OCI-M1 (cell line): ENCODE measurements around the gene TBC1D16.

Experiments used
- DNase-seq: peaks from one replicate; lab custom pipeline; 2025; lab: John Stamatoyannopoulos, UW

TBC1D16 gene

DNA sequence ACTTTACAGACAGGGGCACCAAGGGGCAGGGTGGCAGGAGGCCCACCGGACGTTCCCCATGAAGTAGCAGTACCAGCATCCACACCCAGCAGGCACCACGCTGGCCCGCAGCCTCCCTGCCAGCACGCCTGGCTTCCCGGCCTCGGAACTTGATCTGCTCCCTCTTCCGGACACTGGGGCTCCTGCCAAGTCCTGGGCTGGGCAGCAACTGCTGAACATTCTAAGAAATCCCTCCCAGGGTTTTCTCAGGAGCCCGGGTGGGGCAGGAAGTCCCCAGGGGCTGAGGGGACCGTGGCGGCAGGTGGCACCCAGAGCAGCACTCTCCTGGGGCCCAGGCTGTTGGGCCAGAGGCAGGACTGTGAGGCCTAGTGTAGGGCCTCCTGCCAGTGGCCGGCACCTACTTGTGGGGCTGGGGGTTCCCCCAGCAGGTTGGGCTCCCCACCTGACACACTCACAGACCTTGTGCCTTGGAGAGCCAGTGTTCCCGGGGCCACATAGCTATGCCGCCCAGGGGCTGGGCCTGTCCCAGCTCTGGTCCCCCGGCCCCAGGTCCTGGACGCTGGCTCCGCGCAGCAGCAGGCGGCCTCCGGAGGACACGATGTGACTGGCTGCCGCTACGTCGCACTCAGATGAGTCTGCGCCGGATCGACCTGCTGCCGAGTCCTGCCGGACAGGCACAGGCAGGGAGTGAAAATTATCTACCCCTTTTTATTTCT lies 110.3 kb downstream of the TBC1D16 start:
- peak; percentile 29 for DNase-seq

DNA sequence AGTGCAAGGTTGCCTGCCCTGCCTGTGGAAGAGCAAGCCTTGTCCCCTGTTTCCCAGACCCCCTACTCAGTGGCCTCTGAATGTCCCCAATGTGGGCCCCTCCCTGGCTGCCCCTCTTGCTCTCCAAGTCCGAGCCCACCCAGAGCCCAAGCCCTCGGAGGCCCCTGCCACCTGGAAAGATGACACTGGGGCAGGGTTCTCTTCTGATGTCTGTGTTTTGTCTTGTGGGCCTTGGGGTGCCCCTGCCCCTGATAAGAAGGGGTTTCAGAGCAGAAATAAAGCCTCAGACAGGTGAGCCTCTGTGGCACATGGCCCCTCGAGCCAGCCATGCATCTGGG lies 111.1 kb downstream of the TBC1D16 start:
- DNase-seq, result no peak

DNA sequence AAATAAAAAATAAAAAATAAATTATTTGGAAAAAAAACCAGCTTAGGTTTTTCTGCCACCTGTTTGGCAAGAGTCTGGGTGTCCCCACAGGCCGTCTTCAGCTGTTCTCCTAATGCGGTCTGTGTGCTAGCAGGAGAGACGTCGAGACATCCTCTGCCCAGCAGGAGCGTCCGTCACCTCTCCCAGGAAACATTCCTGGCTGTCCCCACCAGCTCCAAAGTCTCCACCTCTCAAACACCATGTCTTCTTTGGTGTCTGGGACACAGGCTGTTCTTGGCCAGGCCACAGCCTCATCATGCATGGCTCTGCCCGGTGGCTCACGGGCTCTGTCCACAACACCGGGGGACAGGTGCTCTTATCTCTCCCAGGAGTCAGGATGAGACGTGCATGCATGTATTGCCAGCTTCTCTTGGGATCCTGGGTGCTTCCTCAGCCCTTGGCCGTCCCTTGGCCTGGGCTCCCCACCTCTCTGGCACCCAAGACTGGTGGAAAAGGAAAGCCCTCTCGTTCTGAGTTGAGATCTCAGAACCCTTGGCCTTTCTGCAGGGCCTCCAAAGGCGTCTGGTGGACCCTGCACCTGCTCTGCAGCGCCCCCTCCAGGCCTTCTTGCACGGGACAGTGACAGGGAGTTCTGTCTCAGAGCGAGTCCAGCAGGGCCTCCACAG lies 111.6 kb downstream of the TBC1D16 start:
- DNase-seq, result peak; percentile 88

DNA sequence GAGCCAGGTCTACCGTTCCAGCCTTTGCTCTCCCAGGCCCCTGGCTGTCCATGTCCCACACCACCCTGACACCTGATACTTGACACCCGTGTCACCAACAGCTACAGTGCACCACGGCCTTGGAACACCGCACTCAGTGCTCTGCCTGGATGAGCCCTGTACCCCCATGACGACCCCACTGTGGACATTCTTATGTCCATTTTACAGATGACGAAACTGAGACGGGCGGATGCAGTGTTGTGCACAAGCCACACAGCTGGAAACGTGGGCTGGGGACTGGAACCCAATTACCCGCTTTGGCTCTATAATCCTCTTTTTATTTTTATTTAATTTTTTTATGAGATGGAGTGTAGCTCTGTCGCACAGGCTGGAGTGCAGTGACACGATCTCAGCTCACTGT lies 112.9 kb downstream of the TBC1D16 start:
- no peak for DNase-seq

DNA sequence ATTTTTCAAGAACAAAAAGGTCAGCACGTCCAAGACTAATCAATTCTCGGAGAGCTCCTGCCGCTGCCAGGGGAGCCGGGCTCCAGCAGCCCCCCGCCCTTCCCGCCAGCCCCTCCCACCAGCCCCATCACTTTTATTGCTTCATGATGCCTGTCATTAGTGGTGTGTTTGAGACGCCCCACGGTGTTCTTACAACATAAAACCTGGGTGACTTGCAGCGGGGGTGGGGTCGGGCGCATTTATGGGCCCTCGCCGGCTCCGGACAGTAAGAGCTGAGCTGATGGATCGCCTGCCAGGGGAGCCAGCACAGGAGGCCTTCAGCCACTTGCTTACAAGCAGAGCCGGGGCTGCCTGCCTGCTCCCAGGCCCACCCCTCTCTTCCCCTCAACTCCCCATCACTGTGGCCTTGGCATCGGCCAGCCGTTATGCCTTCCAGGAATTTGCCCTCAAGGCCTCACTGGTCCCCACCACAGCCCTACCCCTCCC lies 113.5 kb downstream of the TBC1D16 start:
- no peak for DNase-seq

DNA sequence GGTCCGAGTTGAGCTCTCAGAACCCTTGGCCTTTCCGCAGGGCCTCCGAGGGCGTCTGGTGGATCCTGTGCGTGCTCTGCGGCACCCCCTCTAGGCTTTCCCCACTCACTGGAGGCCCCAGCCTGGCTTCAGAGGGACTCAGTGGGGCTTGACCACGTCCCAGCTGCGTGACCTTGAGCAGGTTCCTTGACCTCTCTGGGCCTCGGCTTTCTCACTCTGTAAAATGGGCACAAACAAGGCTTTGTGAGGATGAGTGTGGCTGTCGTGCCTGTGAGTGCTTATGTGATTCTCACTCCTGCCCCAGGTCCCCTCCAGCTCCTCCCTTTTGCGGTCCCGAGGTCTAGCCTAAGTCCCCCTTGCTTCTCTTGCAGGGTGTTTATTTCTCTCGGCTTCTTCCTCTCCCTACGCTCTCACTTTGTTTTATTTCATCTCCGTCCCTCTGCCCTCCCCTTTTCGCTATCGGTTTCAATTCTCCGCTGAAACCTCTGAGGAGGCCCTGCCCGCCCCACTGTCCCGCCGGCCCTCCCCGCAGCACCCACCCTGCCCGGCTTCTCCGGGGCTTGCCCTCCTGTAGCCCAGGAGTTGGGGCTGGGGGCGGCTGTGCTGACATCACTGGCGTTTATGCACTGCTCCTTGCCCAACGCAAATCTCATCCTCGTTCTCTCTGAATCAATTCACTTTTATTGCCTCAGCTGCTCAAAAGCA lies 114.1 kb downstream of the TBC1D16 start:
- no peak for DNase-seq

DNA sequence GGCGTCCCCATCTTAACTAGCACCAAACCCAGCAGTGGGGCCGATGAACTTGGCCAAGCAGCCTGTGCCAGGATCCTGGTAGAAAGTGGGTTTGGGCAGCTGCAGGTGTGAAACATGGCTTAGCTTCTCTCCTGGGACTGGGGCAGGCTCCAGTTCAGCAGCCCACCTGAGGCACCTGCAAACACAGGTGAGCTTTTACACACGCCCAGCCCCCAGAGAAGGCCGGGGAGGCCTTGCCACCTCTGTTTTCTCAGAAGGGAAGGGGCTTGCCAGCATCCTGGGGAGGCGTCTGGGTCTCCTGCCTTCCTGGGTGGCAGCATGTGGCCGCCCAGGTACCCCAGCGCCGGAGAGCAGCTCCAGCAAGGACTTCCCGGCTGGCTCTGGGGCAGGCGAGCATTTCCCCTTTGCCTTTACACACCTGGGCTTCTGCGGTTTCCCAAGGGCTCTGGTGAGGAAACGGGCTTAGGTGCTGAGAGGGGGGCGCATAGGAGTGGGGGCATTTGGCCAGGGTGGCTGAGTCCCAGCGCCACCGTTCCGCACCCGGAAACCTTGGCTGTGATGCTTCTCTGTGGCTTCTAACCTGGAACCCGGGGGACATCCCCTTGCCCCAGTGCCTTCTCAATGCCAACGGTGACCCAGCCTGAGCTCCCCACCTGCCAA lies 114.8 kb downstream of the TBC1D16 start:
- no peak for DNase-seq

DNA sequence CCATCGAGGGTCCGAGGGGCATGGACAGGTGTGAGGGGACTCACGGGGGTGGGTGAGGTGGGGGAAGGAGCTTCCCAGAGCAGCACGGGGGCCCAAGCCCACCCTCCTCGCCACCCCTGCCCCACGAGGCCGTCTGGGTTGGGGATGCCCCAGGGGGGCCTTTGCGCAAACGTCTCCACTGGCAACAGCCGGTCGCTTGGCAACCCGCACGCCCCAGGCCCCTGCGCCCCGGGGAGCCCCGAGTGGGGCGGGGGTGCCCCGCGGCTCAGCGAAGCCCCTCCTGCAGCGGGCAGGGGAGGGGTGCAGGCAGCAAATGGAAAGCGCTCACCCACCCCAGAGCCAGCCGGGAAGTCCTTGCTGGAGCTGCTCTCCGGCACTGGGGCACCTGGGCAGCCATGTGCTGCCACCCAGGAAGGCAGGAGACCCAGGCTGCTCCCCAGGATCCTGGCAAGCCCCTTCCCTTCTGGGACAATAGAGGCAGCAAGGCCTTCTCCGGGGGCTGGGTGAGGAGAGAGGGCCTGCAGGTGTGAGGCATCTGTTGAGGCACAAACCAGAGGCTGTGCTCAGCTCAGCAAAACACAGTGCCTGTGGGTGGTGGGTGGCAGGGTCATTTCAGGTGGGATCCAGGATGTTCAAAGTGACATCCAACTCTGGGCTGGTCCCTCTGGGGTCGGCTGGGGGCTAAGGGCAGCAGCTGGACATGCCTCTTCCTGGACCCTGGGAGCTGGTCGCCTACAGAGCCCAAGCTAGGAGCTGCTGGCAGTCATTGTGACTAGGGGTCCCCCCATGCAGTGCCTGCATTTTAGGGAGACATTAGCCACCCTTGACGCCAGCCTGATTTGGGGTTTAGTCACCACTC lies 115.6 kb downstream of the TBC1D16 start:
- no peak for DNase-seq

DNA sequence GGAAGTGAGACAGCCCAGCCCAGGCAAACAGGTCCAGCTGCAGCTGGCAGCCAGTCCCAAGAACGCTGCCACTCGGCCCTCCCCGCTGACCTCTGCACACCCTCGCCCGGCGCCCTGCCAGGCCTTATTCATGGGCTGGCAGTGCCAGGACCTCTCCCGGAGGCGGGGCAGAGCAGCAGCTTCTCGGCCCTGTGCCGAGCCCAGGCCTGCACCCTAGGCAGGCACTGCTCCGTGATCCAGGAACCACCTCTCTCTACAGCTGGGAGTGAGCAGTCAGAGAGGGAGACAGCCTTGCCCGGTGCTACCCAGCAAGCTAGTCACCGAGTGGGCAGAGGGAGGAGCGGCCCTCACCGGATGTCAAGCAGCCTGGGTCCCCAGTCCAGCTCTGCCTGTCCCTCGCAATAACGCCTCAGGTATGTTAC lies 116.5 kb downstream of the TBC1D16 start:
- no peak for DNase-seq

DNA sequence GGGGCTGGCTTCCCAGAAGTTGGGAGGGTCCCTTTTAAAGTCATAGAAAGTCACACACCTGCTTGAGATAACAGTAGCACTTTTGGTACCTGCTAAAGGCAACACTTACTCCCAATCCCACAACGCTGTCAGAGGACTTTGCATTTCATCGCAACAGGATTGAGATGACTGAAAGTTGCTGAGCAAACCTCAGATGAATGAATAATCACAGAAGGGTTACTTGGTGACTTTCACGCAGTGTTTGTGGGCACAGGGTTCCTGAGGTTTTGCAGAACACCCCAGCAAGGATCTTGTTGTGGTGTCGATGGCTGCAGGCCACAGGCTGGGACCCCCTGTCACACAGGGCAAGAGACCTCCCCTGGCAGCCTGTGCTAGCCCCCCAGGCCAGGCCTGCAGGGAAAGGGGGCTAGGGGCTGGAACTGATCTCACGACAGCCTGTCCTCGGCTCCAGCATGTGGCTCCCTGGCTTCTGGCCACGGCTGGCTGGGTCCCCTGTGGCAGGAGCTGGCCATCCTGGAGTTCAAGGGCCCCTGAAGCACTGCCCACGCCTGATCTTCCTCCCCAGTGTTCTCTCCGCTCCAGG lies 117.0 kb downstream of the TBC1D16 start:
- no peak for DNase-seq

DNA sequence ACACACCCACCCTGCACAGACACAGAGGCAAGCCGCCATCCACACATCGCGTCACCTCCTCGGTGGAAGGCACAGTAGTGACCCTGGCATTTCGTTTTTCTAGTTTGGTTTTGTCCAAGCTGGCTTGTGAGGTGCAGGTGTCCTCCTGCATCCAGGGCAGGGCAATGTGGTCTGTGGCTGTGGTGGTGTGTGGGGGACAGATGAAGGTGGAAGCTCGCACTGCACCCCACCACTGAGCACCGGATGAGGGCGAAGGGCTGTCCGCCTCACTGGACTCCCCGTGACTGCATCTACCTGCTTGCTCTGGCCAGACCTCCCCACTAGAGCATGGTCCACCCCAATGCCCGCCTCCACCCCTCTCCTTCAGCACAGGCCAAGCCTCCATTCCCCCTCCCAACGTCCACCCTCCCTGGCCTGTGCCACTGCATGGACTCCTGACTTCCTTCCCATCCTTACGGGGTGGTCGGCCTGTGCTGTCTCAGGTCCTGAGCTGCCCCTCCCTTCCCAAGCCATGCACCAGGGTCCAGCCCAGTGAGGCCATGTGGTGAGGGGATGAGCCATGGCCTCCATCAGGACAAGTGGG lies 117.7 kb downstream of the TBC1D16 start:
- no peak for DNase-seq

DNA sequence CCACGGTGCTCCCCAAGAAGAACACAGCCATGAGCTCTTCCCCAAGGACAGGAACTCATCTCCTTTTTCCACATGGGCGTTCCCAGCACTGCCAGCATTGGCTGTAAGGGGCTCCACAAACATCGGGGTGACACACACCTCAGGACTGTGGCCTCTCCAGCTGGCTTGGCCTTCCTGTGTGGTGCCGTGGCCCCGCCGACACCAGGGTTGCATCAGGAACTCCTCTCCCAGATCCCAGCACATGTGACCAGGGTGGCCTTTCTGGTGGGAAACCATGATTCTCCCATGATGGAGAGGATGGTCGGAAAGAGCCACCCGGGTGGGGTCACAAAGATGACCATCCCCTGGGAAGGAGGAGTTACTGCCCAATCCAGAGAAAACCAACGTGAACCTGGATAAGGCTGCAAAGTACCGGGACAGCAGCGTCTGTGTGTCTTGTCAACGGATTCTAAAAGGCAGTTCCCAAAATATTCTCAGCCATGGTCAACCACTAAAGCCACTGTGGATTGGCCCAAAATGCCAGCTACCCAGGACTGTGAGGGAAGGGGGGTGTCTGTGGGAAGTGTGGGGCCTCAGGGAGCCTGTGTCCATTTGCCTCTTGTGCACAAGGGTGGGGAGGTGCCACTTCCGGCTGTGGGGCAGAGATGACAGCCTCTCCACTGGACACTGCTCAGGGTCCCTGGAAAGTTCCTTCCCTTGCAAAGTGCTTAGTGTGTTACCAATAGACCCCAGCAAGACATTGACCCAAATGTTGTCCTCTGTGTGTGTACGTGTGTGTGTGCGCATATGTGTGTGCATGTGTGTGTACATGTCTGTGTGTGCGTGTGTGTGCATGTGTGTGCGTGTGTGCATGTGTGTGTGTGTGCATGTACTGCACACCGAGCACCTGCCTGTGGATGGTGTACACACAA lies 118.4 kb downstream of the TBC1D16 start:
- no peak for DNase-seq

DNA sequence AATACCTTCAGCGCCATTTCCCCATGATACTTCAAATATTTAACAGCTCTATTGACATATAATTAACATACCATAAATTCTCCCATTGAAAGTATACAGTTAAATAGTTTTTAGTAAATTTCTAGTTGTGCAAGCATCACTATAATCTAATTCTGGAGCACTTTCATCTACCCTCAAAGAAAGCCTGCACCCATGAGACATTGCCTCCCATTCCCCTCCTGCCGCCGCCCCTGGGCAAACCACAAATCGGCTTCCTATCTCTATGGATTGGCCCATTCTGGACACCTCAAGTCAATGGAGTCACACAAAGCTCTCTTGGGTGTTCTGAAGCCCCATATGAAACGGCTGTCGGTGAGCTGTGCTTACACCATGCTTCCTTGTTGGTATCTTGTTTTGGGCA lies 119.2 kb downstream of the TBC1D16 start:
- no peak for DNase-seq

DNA sequence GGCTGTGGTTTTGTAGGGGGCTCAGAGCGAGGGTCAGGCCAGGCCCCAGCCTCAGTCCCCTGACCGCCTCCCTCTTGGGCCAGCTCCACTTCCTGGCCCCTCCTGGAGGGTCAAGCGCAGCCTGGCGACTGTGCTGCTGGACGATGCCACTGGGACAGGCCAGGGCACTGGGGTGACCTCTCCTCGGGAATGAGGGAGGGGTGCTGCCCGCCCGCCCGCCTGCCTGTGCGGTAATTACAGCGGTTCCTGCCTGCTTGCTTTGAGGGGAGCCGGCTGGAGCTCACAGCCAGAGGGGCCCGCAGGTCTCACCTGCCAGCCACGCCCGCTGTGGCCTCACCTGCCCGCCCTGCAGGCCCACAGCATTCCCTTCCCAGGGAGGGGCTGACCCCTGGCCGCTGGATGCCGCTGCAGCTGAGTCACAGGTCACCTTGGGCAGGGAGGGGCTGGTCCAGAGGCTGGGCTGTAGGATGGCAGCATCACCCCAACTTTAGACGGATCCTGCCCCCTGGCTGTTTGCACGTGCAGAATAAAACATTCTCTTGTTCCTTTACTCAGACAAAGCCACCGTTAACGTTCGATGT lies 119.7 kb downstream of the TBC1D16 start:
- peak; percentile 57 for DNase-seq

DNA sequence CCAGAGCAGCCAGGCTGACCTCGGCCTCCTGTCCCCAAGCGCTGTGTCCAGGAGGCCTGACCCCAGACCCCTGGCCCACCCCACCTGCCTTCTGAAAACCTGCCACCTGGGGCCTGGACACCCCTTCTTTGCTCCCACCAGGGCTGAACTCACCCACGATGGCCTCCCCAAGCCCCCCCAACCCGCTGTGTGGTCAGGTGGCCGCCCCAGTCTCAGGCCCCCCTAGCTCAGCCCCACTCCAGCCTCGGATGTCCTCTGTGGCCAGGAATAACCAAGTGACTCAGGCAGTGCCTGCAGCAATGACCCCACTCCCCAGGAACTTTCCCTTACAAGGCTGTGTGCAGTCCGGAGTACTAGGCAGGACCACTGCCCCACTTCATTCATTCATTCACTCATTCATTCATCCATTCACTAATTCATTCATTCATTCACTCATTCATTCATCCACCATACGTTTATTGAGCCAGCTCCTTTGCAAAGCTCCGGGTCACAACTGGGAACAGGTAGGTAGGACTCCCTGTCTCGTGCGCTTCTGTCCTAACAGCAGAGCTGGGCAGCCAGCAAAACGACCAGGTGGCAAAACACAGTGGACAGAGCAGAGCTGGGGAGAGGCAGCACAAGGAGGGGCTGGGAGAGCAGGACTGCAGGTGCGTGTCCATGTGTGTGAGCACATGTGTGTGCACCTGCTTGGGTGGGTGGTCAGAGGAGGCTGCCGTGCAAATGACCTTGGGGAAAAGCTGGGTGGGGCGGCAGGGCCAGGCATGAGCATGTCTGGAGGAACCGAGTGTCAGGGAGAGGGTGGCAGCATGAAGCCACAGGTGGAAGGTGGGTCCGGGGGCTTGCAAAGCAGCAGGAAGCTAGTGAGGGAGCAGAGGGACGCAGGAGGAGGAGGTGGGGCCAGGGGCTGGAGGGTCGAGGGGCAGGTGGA lies 120.6 kb downstream of the TBC1D16 start:
- no peak for DNase-seq

DNA sequence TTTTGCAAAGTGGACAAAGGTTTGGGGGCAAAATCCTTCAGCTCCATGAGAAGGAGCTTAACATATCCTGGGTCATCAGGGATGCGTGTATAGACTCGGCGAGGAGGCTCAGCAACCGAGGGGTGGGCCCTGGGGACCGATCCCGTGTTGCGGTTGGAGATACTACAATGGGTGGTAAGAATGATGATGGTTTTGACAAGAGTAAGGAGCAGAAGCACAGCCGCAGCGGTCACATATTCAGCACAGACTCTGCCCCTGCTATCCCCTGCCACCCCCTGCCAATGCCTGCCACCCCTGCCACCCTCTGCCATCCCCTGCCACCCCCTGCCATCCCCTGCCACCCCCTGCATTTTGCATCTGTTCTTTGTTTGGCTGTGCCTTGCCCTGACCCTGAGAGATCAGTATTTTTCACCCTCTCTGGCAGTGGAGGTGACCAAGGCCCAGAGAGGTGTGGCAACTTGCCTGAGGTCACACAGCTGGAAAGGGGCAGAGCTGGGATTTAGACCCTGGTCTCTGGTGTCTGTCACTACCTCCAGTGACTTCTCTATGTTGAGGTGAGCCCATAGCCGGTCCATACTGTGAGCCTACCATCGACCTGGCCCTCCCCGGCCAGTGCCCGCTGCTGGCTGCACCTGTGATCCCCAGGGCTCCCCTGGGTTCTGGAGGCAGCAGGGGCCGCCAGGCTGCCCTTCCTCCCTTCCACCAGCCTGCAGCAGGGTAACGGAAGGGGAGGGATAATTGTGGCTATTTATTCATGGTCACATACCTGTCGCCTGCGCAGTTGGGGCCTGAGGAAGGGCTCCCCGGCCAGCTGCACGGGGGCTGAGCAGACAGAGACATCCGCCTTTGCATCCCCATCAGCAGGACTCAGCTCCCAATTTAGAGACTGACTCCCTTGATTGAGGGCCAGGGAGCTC lies 121.5 kb downstream of the TBC1D16 start:
- DNase-seq, result no peak

DNA sequence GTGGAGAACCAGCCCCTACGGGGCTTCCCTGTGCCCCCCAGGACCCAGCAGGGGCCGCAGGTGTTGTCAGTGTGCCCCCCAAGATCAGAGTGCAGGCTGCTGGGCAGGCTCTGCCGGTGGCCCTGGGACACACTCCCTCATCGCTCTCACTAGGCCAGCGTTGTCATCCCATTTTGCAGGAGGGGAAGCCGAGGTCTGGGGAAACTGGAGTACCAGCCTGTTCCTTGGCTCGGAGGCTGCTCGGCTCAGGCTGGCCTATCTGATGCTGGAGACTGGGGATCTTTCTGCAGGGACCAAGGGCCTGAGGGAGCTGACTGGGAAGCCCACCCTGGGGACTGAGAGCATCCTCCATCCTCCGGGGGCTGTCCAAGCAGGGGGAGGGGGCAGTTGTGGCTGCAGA lies 122.2 kb downstream of the TBC1D16 start:
- no peak for DNase-seq
